Neural progenitor cell (in vitro differentiated cells): ENCODE results near the gene RAD17. TPM values are rescaled to one million over a fixed set of nuclear protein-coding genes. Genes with fewer than 3 reads are reported as not detected.
"Not testable (repeated sequence)": the region's sequence is repeated elsewhere in the genome, so short reads cannot be mapped to it uniquely, and the experiment has no call there.

Source experiments
- DNase-seq: peaks from one replicate; pipeline ENCODE4 v3.0.0-alpha.2; 2016; ENCODE audit warnings: low spot score
- H2AFZ ChIP-seq: fragments of 200-600 bp; sonication (generic); replicated peaks from 2 replicates; pipeline ENCODE4 v1.6.1; 2016; ENCODE audit warnings: antibody characterized with exemption
- H3F3A ChIP-seq: fragments of 200-600 bp; sonication (generic); 2 replicates; pipeline ENCODE4 v1.6.1; 2016; ENCODE audit warnings: antibody characterized with exemption, low read depth
- H3K27ac ChIP-seq: fragments of 200-600 bp; sonication (generic); 2 replicates; pipeline ENCODE4 v1.5.1; 2016; ENCODE audit warnings: mild to moderate bottlenecking
- H3K27me3 ChIP-seq: fragments of 200-600 bp; sonication (generic); 2 replicates; pipeline ENCODE4 v1.6.1; 2016; ENCODE audit warnings: mild to moderate bottlenecking, moderate library complexity
- H3K36me3 ChIP-seq: fragments of 200-600 bp; sonication (generic); 2 replicates; pipeline ENCODE4 v1.5.1; 2016
- H3K4me1 ChIP-seq: fragments of 200-600 bp; sonication (generic); 2 replicates; pipeline ENCODE4 v1.6.1; 2016; ENCODE audit warnings: mixed run types
- H3K4me2 ChIP-seq: fragments of 200-600 bp; sonication (generic); 2 replicates; pipeline ENCODE4 v1.6.1; 2016
- H3K4me3 ChIP-seq: fragments of 200-600 bp; sonication (generic); 2 replicates; pipeline ENCODE4 v1.5.1; 2016
- H3K79me2 ChIP-seq: fragments of 200-600 bp; sonication (generic); 2 replicates; pipeline ENCODE4 v1.6.1; 2016; ENCODE audit warnings: low read depth
- H3K9ac ChIP-seq: fragments of 200-600 bp; sonication (generic); 2 replicates; pipeline ENCODE4 v1.6.1; 2016
- H3K9me3 ChIP-seq: fragments of 200-600 bp; sonication (generic); 2 replicates; pipeline ENCODE4 v1.5.1; 2016; ENCODE audit warnings: low read depth
- H4K20me1 ChIP-seq: fragments of 200-600 bp; sonication (generic); 2 replicates; pipeline ENCODE4 v1.6.1; 2016; ENCODE audit warnings: low read depth
- H3K27ac Mint-ChIP-seq: 3 replicates; pipeline ENCODE4 v1.8.0; 2021; ENCODE audit warnings: mixed read lengths
- H3K27me3 Mint-ChIP-seq: 2 replicates; pipeline ENCODE4 v1.8.0; 2022; ENCODE audit warnings: low read depth, mild to moderate bottlenecking, inconsistent platforms, moderate library complexity, mixed read lengths; ENCODE audit not compliant: insufficient read depth
- H3K36me3 Mint-ChIP-seq: 3 replicates; pipeline ENCODE4 v1.8.0; 2021; ENCODE audit warnings: mixed read lengths
- H3K4me1 Mint-ChIP-seq: 3 replicates; pipeline ENCODE4 v1.8.0; 2021; ENCODE audit warnings: mixed read lengths
- H3K4me3 Mint-ChIP-seq: 3 replicates; pipeline ENCODE4 v1.8.0; 2021; ENCODE audit warnings: mild to moderate bottlenecking, moderate library complexity, mixed read lengths
- H3K9me3 Mint-ChIP-seq: 3 replicates; pipeline ENCODE4 v1.8.0; 2020; ENCODE audit warnings: mixed read lengths
- CTCF ChIP-seq: fragments of 200-600 bp; sonication (generic); IDR thresholded peaks from 2 replicates; pipeline ENCODE4 v1.5.1; 2017; ENCODE audit warnings: antibody characterized with exemption, mild to moderate bottlenecking
- EZH2 ChIP-seq: fragments of 200-600 bp; sonication (generic); IDR thresholded peaks from 2 replicates; pipeline ENCODE4 v1.6.1; 2017; ENCODE audit warnings: antibody characterized with exemption, mild to moderate bottlenecking, moderate library complexity
- EZH2phosphoT487 ChIP-seq: fragments of 200-600 bp; sonication (generic); IDR thresholded peaks from 2 replicates; pipeline ENCODE4 v1.6.1; 2017; ENCODE audit warnings: antibody characterized with exemption
- total RNA-seq: library from RNA; depleted of rRNA; stranded (reverse); fragments of >200 nt; gene quantifications from 2 replicates; pipeline ENCODE4 v1.2.3, GENCODE V29; 2015; ENCODE audit warnings: low replicate concordance

The RAD17 gene
- total RNA-seq, 1 donor from 2014 or later: 51.6 TPM

- H3K4me3 Mint-ChIP-seq: no peak overlapping the region
- no peak for TF ChIP-seq EZH2
- TF ChIP-seq EZH2phosphoT487: no peak
- no peak for TF ChIP-seq CTCF
- H3K4me2 ChIP-seq: no peak overlapping the region
- H3K9me3 Mint-ChIP-seq: no peaks in the 10 kb centered on the region
- H3K4me3 ChIP-seq: no peak overlapping the region
- no peak overlapping the region for H2AFZ ChIP-seq
- no peak overlapping the region for H3K27ac ChIP-seq
- H3K27ac Mint-ChIP-seq: no peak overlapping the region
- no peaks in the 10 kb centered on the region for H3K27me3 Mint-ChIP-seq
- H3K36me3 ChIP-seq: peaks cover 8% of the 10 kb centered on the region
- H3K36me3 Mint-ChIP-seq: peaks cover 16% of the 10 kb centered on the region
- peaks cover 11% of the 10 kb centered on the region for H3K4me1 Mint-ChIP-seq
- H3K9me3 ChIP-seq: no peaks in the 10 kb centered on the region
- H3K27me3 ChIP-seq: no peaks in the 10 kb centered on the region
- peaks cover 76% of the 10 kb centered on the region for H3K79me2 ChIP-seq
- H3F3A ChIP-seq: peaks cover 11% of the 10 kb centered on the region
- no peak overlapping the region for H3K9ac ChIP-seq
- H4K20me1 ChIP-seq: no peaks in the 10 kb centered on the region
- DNase-seq: no peak
- peaks cover 7% of the 10 kb centered on the region for H3K4me1 ChIP-seq
Measured at GRCh38 chr5:69364850-69365249, 4.8 kb upstream of the RAD17 start.

- H3K9me3 ChIP-seq: no peaks in the 10 kb centered on the region
- peaks cover 15% of the 10 kb centered on the region for H3K4me1 ChIP-seq
- no peak for TF ChIP-seq EZH2phosphoT487
- no peak for TF ChIP-seq EZH2
- no peak for TF ChIP-seq CTCF
- peaks cover 14% of the 10 kb centered on the region for H3K36me3 Mint-ChIP-seq
- peak overlapping the region; percentile 80 for H3K4me3 ChIP-seq
- H3K4me3 Mint-ChIP-seq: peak overlapping the region; percentile 100
- H3K27ac Mint-ChIP-seq: peak overlapping the region; percentile 100
- H2AFZ ChIP-seq: no peak overlapping the region
- peaks cover 88% of the 10 kb centered on the region for H3K79me2 ChIP-seq
- peak overlapping the region; percentile 97 for H3K4me2 ChIP-seq
- no peak overlapping the region for H3K27ac ChIP-seq
- H3K36me3 ChIP-seq: peaks cover 8% of the 10 kb centered on the region
- H4K20me1 ChIP-seq: no peaks in the 10 kb centered on the region
- no peaks in the 10 kb centered on the region for H3K27me3 ChIP-seq
- H3K27me3 Mint-ChIP-seq: no peaks in the 10 kb centered on the region
- peak overlapping the region; percentile 88 for H3K9ac ChIP-seq
- DNase-seq: no peak
- peaks cover 17% of the 10 kb centered on the region for H3F3A ChIP-seq
- peaks cover 24% of the 10 kb centered on the region for H3K4me1 Mint-ChIP-seq
- no peaks in the 10 kb centered on the region for H3K9me3 Mint-ChIP-seq
Measured at GRCh38 chr5:69367697-69368279, 1.8 kb upstream of the RAD17 start.

- H3K4me1 ChIP-seq: peaks cover 15% of the 10 kb centered on the region
- H2AFZ ChIP-seq: peak overlapping the region; percentile 86
- peak overlapping the region; percentile 100 for H3K4me3 Mint-ChIP-seq
- no peaks in the 10 kb centered on the region for H3K27me3 ChIP-seq
- H3K36me3 ChIP-seq: peaks cover 8% of the 10 kb centered on the region
- peak overlapping the region; percentile 80 for H3K4me3 ChIP-seq
- peak overlapping the region; percentile 97 for H3K4me2 ChIP-seq
- no peaks in the 10 kb centered on the region for H3K9me3 Mint-ChIP-seq
- H3K9me3 ChIP-seq: no peaks in the 10 kb centered on the region
- H4K20me1 ChIP-seq: no peaks in the 10 kb centered on the region
- peak overlapping the region; percentile 100 for H3K27ac Mint-ChIP-seq
- H3K79me2 ChIP-seq: peaks cover 83% of the 10 kb centered on the region
- TF ChIP-seq EZH2: no peak
- H3K27me3 Mint-ChIP-seq: no peaks in the 10 kb centered on the region
- peaks cover 17% of the 10 kb centered on the region for H3F3A ChIP-seq
- peaks cover 16% of the 10 kb centered on the region for H3K36me3 Mint-ChIP-seq
- peak overlapping the region; percentile 99 for H3K27ac ChIP-seq
- H3K9ac ChIP-seq: peak overlapping the region; percentile 88
- DNase-seq: peak; percentile 39
- peaks cover 24% of the 10 kb centered on the region for H3K4me1 Mint-ChIP-seq
Measured at GRCh38 chr5:69368458-69369339, 919 bp upstream of the RAD17 start.

- Histone ChIP-seq H3K79me2 (peaks cover 66% of the 10 kb centered on the region), H3K27ac (peak overlapping the region; percentile 99)
- peak; percentile 3 for DNase-seq
Measured at GRCh38 chr5:69370335-69370734, 717 bp downstream of the RAD17 start.

More at GRCh38 chr5:69370335-69370734, 717 bp downstream of the RAD17 start:
- not testable (repeated sequence) for H3K9me3 Mint-ChIP-seq, H3K27me3 Mint-ChIP-seq, H4K20me1 ChIP-seq, H3K27me3 ChIP-seq, H3K9me3 ChIP-seq, H3K36me3 ChIP-seq
- Histone ChIP-seq H3K9ac (peak overlapping the region; percentile 88), H3K4me3 (peak overlapping the region; percentile 80), H3K4me1 (peaks cover 15% of the 10 kb centered on the region), H3F3A (peaks cover 22% of the 10 kb centered on the region), H2AFZ (peak overlapping the region; percentile 86), H3K4me2 (peak overlapping the region; percentile 97)
- peak overlapping the region; percentile 96 for H3K4me3 Mint-ChIP-seq
- peaks cover 24% of the 10 kb centered on the region for H3K4me1 Mint-ChIP-seq
- peaks cover 16% of the 10 kb centered on the region for H3K36me3 Mint-ChIP-seq
- H3K27ac Mint-ChIP-seq: peak overlapping the region; percentile 99
